HG02610 (cell line): Measurements from ENCODE around the gene DUSP28.
"Not testable (repeated sequence)": the region's sequence is repeated elsewhere in the genome, so short reads cannot be mapped to it uniquely, and the experiment has no call there.

Experiments used
- ATAC-seq: cut with Tn5 transposase; IDR thresholded peaks from one replicate; pipeline ENCODE4 v1.9.1; 2021; ENCODE audit warnings: mild to moderate bottlenecking, moderate library complexity; ENCODE audit not compliant: unreplicated experiment

DUSP28 gene

GRCh38 chr2:240527153-240527750 is 32.9 kb upstream of the DUSP28 start:
- no peak for ATAC-seq

- ATAC-seq, result no peak
Observed at GRCh38 chr2:240528406-240529040, 31.6 kb upstream of the DUSP28 start.

- ATAC-seq, result no peak
Observed at GRCh38 chr2:240529344-240529999, 30.7 kb upstream of the DUSP28 start.

GRCh38 chr2:240530181-240530580 is 30.0 kb upstream of the DUSP28 start:
- no peak for ATAC-seq

GRCh38 chr2:240531038-240531437 is 29.1 kb upstream of the DUSP28 start:
- no peak for ATAC-seq

GRCh38 chr2:240532031-240532775 is 28.0 kb upstream of the DUSP28 start:
- no peak for ATAC-seq

GRCh38 chr2:240538031-240538780 is 22.0 kb upstream of the DUSP28 start:
- ATAC-seq, result no peak

GRCh38 chr2:240539101-240539500 is 21.1 kb upstream of the DUSP28 start:
- ATAC-seq, result not testable (repeated sequence)

GRCh38 chr2:240539906-240540305 is 20.3 kb upstream of the DUSP28 start:
- no peak for ATAC-seq

- ATAC-seq, result no peak
Observed at GRCh38 chr2:240551288-240551687, 8.9 kb upstream of the DUSP28 start.

GRCh38 chr2:240551811-240552210 is 8.3 kb upstream of the DUSP28 start:
- ATAC-seq, result no peak

GRCh38 chr2:240553956-240554480 is 6.1 kb upstream of the DUSP28 start:
- ATAC-seq, result no peak

GRCh38 chr2:240554767-240555493 is 5.2 kb upstream of the DUSP28 start:
- no peak for ATAC-seq

- ATAC-seq, result no peak
Observed at GRCh38 chr2:240555541-240556250, 4.5 kb upstream of the DUSP28 start.

- ATAC-seq, result no peak
Observed at GRCh38 chr2:240556553-240557100, 3.5 kb upstream of the DUSP28 start.

GRCh38 chr2:240557101-240557751 is 2.9 kb upstream of the DUSP28 start:
- ATAC-seq, result no peak

- no peak for ATAC-seq
Observed at GRCh38 chr2:240557808-240558207, 2.3 kb upstream of the DUSP28 start, which contains the start of gene ANKMY1. TSS of gene ANKMY1 (minus strand) at chr2:240557988. CDS start at chr2:240557335, 653 bp downstream.

- ATAC-seq, result no peak
Observed at GRCh38 chr2:240558236-240558761, 1.9 kb upstream of the DUSP28 start.
